ENCODE measurements around the gene AP1B1.

The AP1B1 gene

DNA sequence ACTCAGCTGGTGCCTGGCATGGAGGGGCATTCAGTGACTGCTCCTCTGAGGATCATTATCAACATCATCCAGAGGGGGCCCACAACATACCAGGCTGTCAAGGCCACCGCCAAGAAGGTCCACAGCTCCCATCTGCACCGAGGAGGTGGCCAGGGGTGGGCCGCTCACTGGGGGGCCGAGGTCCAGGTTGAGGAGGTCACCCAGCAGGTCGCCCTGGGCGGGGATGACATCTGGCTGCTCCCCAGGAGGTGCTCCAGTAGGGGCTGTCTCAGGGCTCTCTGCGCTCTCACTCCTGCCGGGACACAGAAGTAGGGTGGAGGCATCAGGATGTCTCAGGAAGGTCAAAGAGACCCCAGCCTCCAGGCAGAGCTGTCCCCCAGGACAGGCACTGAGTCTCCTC lies 47.8 kb downstream of the AP1B1 start:
- in situ Hi-C loops (cut with MboI; ENCODE audit: low pct_unique_long_range_greater_than_20kb, low sequenced_read_pairs, unreplicated experiment), result no loop called here
- TF ChIP-seq, protein P1, sequence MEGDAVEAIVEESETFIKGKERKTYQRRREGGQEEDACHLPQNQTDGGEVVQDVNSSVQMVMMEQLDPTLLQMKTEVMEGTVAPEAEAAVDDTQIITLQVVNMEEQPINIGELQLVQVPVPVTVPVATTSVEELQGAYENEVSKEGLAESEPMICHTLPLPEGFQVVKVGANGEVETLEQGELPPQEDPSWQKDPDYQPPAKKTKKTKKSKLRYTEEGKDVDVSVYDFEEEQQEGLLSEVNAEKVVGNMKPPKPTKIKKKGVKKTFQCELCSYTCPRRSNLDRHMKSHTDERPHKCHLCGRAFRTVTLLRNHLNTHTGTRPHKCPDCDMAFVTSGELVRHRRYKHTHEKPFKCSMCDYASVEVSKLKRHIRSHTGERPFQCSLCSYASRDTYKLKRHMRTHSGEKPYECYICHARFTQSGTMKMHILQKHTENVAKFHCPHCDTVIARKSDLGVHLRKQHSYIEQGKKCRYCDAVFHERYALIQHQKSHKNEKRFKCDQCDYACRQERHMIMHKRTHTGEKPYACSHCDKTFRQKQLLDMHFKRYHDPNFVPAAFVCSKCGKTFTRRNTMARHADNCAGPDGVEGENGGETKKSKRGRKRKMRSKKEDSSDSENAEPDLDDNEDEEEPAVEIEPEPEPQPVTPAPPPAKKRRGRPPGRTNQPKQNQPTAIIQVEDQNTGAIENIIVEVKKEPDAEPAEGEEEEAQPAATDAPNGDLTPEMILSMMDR (IDR thresholded peaks at IDR 0.05; ENCODE audit: extremely low read depth, insufficient read depth, missing control alignments), result no peak
- no peak for DNase-seq (ENCODE audit: low spot score)

DNA sequence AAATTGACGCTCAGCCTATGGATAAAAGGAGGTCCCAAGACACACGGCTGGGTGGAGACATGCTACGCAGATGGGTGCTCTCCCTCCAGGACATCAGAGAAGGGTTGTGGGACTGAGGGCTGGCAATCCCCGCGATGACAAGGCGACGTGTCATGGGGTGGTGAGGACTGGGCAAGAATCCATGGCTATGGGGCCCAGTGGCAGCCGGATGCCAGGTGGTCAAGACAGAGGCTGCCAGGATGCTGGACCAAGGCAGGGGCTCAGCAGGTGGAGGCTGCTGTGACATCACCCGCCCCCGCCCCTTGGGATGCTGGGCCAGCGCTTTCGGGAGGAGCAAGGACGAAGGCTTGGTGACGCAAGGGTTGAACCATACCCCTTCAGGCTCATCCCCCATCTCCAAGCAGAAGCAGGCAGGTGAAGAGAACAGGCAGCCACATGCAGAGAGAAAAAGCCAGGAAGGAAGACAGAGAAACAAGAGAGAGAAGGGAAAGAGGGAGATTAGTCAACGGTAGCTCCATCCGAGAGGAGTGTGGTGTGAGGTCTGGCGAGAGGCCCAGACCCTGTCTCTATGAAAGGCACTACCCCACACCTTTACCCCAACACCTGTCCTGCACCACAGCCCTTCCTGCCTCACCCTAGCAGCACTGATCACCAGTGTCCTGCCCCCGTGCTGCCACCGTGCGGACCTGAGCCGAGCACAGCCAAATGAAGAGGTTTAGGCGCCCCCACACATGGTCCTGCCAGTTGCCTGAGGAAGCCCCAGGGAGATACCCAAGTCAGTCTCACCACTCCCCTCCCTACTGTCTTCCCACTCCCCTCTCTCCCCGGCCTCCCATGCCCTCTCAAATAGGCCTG lies 48.8 kb downstream of the AP1B1 start:
- no peak for DNase-seq (ENCODE audit: low spot score)
- in situ Hi-C loops (cut with MboI; ENCODE audit: low pct_unique_long_range_greater_than_20kb, low sequenced_read_pairs, unreplicated experiment), result no loop called here
- TF ChIP-seq, protein P1 (IDR thresholded peaks at IDR 0.05; ENCODE audit: extremely low read depth, insufficient read depth, missing control alignments), result no peak

DNA sequence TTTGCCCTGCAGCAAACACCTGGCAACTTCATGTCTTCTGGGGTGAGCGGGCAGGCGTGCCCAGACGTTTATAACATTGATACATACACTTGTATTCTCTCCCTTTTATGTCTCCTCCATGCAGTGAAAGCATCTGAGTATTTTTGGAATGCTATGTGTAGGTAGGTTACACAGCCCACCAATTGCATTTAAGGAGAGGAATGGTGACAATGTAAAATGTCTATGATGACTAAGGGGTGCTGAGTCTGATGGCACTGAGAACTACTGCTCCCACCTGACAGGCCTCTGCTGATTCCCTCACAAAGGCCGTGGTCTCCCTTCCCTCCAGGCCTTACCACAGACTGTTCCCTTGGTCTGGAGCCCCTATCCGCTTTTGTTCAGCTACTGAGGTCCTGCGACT lies 50.0 kb downstream of the AP1B1 start:
- no peak for DNase-seq (ENCODE audit: low spot score)
- in situ Hi-C loops (cut with MboI; ENCODE audit: low pct_unique_long_range_greater_than_20kb, low sequenced_read_pairs, unreplicated experiment), result no loop called here
- TF ChIP-seq, protein P1 (IDR thresholded peaks at IDR 0.05; ENCODE audit: extremely low read depth, insufficient read depth, missing control alignments), result no peak

DNA sequence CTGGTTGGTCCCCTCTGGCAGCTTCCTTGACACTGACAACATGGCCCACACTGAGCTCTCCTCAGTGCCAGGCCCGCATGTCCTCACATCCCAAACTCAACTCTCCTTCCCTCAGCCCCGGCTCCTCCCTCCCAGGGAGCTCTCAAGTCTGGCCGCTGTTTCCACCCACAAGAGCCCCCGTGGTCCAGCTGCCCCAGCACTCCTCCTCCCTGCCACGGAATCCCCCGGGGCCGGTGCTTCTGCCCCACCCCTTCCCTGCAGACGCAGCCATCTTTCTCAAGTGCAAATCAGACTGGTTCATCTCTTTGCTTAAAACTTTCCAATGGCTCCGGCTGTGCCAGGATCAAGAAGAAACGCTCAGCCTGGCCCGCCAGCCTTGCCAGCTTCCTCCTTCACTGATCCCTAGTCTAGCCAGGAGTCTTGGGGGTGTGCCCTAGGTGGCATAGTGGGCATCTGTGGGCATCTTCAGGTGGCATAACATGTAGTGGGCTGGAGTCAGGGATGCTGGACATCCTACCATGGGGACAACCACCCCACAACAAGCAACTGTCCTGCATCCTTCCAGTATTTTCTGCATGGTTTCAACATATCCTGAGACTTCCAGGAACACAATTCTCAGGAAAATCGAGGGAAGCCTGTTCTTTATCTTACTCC lies 50.6 kb downstream of the AP1B1 start:
- in situ Hi-C loops (cut with MboI; ENCODE audit: low pct_unique_long_range_greater_than_20kb, low sequenced_read_pairs, unreplicated experiment), result no loop called here
- TF ChIP-seq, protein P1 (IDR thresholded peaks at IDR 0.05; ENCODE audit: extremely low read depth, insufficient read depth, missing control alignments), result no peak
- DNase-seq (ENCODE audit: low spot score), result no peak

DNA sequence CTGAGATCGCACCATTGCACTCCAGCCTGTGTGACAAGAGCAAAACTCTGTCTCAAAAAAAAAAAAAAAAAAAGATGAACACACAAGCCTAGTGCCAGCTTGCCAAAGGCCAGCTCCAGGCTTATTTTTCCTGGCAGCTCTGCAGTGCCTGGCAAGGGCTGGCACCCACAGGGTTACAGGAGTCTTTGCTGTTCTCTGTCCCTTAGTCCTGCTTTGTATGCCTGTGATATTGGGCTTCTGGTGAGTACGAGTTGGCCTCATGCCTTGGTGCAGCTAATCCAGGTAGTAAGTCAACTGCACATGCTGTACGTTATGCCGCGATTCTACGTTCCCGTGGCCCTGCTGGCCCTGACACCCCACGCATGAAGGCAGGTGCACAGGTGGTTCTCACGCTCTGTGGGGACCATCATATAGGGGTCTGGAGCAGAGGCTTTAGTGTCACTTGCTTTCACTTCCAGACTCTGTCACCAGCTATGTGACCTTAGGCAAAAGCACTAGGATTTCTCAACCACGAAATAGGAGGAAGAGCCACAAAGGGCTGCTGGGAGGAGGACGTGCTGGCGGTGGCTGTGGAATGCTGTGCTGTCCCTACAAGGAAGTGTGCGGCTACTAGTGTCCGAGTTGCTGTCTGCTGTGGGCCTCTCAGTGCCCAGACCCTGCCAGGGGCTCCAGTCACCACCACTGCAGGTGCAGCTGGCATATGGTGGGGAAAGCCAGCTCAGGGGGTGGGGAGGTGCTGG lies 51.4 kb downstream of the AP1B1 start:
- in situ Hi-C loops (cut with MboI; ENCODE audit: low pct_unique_long_range_greater_than_20kb, low sequenced_read_pairs, unreplicated experiment), result no loop called here
- no peak for DNase-seq (ENCODE audit: low spot score)
- TF ChIP-seq, protein P1 (IDR thresholded peaks at IDR 0.05; ENCODE audit: extremely low read depth, insufficient read depth, missing control alignments), result no peak

DNA sequence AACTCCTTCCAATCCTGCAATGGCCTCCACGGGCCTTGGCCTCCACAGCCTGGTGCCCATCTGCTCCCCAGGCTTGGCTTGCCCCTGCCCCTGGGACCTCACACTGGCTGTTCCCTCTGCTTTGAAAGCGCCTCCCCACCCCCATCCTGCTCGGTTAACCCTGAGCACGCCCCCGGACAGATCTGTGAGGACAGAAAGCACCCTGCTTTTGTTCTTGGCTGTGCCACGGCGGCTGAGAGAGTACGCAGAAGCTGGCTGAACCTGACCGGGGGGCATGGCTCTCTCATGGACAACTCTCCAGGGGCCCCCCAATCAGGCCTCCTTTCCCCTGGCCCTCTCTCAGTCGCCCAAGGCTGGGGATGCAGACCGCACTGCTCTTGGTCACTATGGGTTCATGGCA lies 52.7 kb downstream of the AP1B1 start:
- in situ Hi-C loops (cut with MboI; ENCODE audit: low pct_unique_long_range_greater_than_20kb, low sequenced_read_pairs, unreplicated experiment), result no loop called here
- DNase-seq (ENCODE audit: low spot score), result no peak
- TF ChIP-seq, protein P1 (IDR thresholded peaks at IDR 0.05; ENCODE audit: extremely low read depth, insufficient read depth, missing control alignments), result no peak

All from GM13977 (cell line).